HG03045 (cell line): Measurements from ENCODE around the gene TUBD1.
A peak's percentile ranks its signal among the peaks of the same experiment; 100 is the strongest.
"Not testable (repeated sequence)": the region's sequence is repeated elsewhere in the genome, so short reads cannot be mapped to it uniquely, and the experiment has no call there.

ENCODE experiments used
- ATAC-seq: cut with Tn5 transposase; IDR thresholded peaks from one replicate; pipeline ENCODE4 v1.9.1; 2021; ENCODE audit warnings: mild to moderate bottlenecking, moderate library complexity; ENCODE audit not compliant: unreplicated experiment

Gene TUBD1

GRCh38 chr17:59876107-59876506, 16.6 kb downstream of the TUBD1 start:
- no peak for ATAC-seq

- no peak for ATAC-seq
These were observed 18.4 kb downstream of the TUBD1 start for GRCh38 chr17:59874376-59874775.

- not testable (repeated sequence) for ATAC-seq
These were observed 19.3 kb downstream of the TUBD1 start for GRCh38 chr17:59873414-59873813.

- no peak for ATAC-seq
These were observed 20.4 kb downstream of the TUBD1 start for GRCh38 chr17:59872351-59872750.

GRCh38 chr17:59870482-59870881, 22.3 kb downstream of the TUBD1 start:
- no peak for ATAC-seq

- ATAC-seq, result no peak
These were observed 22.9 kb downstream of the TUBD1 start for GRCh38 chr17:59869941-59870218.

GRCh38 chr17:59863616-59864015, 29.1 kb downstream of the TUBD1 start:
- ATAC-seq, result no peak

GRCh38 chr17:59859444-59860025, 33.2 kb downstream of the TUBD1 start:
- no peak for ATAC-seq

GRCh38 chr17:59858932-59859331, 33.8 kb downstream of the TUBD1 start:
- no peak for ATAC-seq

GRCh38 chr17:59858167-59858816, 34.5 kb downstream of the TUBD1 start:
- no peak for ATAC-seq

- ATAC-seq, result no peak
These were observed 35.6 kb downstream of the TUBD1 start for GRCh38 chr17:59856859-59857794.

- not testable (repeated sequence) for ATAC-seq
These were observed 38.6 kb downstream of the TUBD1 start for GRCh38 chr17:59853919-59854729.

GRCh38 chr17:59853168-59853918, 39.4 kb downstream of the TUBD1 start:
- ATAC-seq, result no peak

- not testable (repeated sequence) for ATAC-seq
These were observed 39.9 kb downstream of the TUBD1 start for GRCh38 chr17:59852847-59853167.

- ATAC-seq, result no peak
These were observed 41.0 kb downstream of the TUBD1 start for GRCh38 chr17:59851439-59852375.

GRCh38 chr17:59850311-59850710, 42.4 kb downstream of the TUBD1 start:
- ATAC-seq, result not testable (repeated sequence)

- peak; percentile 48 for ATAC-seq
These were observed 44.0 kb downstream of the TUBD1 start for GRCh38 chr17:59848778-59849177.

- no peak for ATAC-seq
These were observed 44.4 kb downstream of the TUBD1 start for GRCh38 chr17:59848385-59848668.

GRCh38 chr17:59846394-59847165, 46.2 kb downstream of the TUBD1 start:
- ATAC-seq, result peak; percentile 38
